KOPT-K1 (cell line): ENCODE measurements around the gene ATRNL1.

Experiments
- H3K27ac ChIP-seq: fragments of 200-600 bp; sonication (generic); 2 replicates; pipeline ENCODE4 v1.5.1; 2016; ENCODE audit warnings: antibody characterized with exemption, mild to moderate bottlenecking, low read depth, low read length; ENCODE audit not compliant: poor library complexity, severe bottlenecking
- H3K36me3 ChIP-seq: fragments of 200-600 bp; sonication (generic); 2 replicates; pipeline ENCODE4 v1.5.1; 2017; ENCODE audit warnings: antibody characterized with exemption, mild to moderate bottlenecking, low read length, moderate library complexity; ENCODE audit not compliant: insufficient read depth
- H3K9me3 ChIP-seq: fragments of 200-600 bp; sonication (generic); 2 replicates; pipeline ENCODE4 v1.5.1; 2017; ENCODE audit warnings: antibody characterized with exemption, low read length, mild to moderate bottlenecking; ENCODE audit not compliant: insufficient read depth, poor library complexity, severe bottlenecking

ATRNL1 gene

DNA sequence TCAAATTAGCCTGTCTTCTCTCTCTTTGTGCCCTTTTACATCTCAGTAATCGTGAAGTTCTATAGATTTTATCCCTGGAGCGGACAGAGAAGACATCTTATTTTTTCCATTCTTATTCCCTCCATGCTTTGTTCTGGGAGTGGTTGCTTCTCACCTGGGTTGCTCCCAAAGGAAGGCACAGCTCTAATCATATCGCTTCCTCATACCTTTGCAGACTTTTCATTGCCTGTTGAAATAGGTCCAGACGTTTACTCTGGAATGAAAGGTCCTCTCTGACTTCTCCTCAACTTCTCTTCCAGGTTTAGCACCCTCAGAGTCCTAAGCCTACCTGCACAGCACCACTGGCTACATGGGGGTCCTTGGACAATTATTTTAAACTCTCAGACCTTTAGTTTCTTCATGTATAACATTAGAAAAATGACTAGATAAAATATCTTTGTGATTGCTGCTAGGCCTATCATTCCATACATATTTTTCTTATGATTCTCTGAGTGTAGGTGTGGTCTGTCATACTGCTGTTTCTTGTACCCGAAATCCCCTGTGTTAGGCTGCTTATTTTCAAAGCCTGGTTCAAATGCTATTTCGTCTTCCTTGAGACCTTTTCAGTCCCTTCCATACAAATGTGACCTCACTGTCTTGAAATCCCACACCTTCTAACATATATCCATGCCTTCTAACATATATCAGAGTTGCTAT is 761.7 kb downstream of the ATRNL1 start:
- Histone ChIP-seq H3K9me3 (no peaks in the 10 kb centered on the region), H3K27ac (no peak overlapping the region)

DNA sequence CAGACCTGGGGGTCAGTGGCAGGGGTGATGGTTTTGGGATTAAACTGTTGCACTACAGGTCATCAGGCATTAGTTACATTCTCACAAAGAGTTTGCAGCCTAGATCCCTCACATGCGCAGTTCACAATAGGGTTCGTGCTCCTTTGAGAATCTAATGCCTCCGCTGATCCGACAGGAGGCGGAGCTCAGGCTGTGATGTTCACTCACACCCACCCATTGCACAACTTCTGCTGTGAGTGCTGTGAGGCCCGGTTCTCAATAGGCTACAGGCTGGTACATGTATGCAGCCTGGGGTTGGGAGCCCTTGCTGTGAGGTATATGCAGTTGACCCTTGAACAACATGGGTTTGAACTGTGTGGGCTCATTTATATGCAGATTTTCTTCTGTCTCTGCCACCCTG is 763.4 kb downstream of the ATRNL1 start:
- H3K36me3 ChIP-seq = no peaks in the 10 kb centered on the region

More for the DNA sequence above, 761.7 kb downstream of the ATRNL1 start:
- H3K36me3 ChIP-seq = no peaks in the 10 kb centered on the region

DNA sequence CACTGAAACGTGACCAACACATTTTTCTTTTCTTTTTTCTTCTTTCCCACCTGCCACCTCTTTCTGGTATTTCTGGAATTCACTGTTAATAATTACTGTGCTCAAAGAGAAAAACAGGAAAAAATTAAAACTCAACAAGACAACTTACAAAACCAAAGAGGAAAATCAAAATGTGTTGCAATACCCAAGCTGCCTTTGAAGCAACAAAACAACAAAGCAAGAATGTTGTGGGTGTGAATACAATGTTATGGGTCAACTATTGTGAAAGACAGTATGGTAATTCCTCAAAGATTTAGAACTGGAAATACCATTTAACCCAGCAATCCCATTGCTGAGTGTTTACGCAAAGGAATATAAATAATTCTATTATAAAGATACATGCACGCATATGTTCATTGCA is 764.7 kb downstream of the ATRNL1 start:
- Histone ChIP-seq H3K36me3 (no peaks in the 10 kb centered on the region), H3K27ac (no peak overlapping the region), H3K9me3 (no peaks in the 10 kb centered on the region)

More for the DNA sequence above, 763.4 kb downstream of the ATRNL1 start:
- H3K9me3 ChIP-seq = no peaks in the 10 kb centered on the region
- H3K27ac ChIP-seq = no peak overlapping the region

DNA sequence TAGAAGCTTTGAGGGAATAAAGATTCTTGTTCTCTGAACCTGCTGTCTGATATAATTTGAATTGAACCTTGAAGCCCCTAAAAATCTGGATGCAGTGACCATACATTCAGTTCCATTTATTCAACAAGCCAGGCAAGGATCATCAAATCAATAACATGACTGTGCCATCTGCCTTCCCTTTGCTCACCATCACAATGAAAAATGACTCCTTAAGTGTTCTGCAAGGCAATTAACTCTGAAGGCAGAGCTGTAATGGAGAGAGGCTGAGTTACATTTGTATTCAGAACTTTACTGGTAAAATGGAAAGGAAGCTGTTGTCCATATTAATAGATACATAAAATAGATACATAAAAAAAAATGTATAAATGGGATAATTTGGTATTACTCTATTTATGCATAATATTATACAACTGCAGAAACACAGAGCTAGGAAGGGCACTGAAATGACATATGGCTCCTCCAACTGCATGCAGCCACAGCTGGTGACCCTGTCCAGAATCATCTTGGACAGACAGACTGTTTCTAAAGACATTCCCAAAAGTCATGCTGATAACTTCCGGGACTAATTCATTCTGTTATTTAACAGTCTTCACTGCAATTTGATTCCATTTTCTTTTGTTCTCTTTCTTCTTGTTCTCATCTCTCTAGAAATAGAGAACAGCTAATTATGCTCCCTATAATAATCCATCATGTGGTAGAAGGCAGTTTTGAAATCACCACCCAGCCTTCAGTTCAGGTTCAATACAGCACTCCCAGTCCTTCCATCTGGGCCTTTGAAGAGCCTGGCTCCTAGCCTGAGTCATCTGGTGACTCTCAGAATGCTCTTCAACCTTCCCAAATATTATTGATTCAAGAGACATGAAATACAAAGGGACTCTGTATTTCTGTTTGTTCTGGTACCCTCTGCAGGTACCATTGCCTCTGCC is 767.3 kb downstream of the ATRNL1 start:
- Histone ChIP-seq H3K36me3 (no peaks in the 10 kb centered on the region), H3K27ac (no peak overlapping the region), H3K9me3 (no peaks in the 10 kb centered on the region)

- Histone ChIP-seq H3K36me3 (no peaks in the 10 kb centered on the region), H3K27ac (no peak overlapping the region), H3K9me3 (no peaks in the 10 kb centered on the region)
Measured at GRCh38 chr10:115861455-115861854, 768.3 kb downstream of the ATRNL1 start.

DNA sequence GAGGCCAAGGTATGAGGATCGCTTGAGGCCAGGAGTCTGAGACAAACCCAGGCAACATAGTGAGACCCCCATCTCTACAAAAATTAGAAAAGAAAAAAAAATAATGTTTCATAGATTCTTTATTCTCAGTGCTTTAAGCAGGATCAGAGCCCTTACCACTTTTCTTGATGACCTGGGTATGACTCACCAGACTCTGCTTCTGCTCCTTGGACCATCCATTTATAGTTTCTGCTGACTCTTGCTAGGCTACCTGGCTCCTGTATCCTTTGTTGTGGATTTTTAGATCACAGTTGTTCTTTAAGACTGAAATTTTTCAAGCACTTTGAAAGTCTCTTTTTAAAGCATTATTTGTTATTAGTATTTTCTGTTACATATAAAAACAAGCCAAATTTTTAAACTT is 768.7 kb downstream of the ATRNL1 start:
- Histone ChIP-seq H3K27ac (no peak overlapping the region), H3K9me3 (no peaks in the 10 kb centered on the region), H3K36me3 (no peaks in the 10 kb centered on the region)

DNA sequence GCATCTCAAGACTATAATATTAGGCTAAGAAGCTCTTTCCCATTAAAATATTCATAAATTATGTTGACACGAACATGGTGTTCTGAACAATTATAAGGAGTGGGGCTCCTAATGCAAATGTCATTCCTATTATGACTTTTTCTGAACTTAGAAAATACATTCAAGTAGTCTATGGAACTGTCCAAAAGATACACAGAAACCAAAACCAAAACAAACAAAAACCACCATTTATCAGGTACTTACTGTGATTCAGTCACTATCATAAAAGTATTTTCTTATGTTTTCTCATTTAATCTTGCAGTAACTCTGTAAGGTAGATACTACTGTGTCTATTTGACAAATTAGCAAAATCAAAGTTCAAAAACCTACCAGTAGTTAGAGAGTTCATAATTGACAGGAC is 773.0 kb downstream of the ATRNL1 start:
- no peaks in the 10 kb centered on the region for H3K36me3 ChIP-seq
- H3K9me3 ChIP-seq = no peaks in the 10 kb centered on the region
- H3K27ac ChIP-seq = no peak overlapping the region

DNA sequence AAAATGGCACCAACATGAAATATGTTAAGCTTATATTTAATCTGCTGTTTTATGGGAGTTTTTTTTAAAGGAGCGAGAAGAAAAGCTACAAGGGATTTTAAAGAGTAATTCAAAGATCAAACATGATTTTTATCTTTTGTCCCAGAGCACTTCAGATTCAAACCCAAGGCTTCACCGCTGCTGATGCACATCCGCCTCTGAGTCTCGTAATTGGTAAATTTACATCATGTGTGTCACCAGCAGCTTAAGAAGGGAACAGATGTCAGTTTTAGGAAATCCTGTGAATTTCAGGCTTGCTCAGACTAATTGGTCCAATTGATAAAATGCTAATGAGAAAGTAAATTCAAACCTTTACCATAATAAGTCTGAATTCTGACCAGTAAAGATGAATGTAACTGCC is 773.5 kb downstream of the ATRNL1 start:
- H3K9me3 ChIP-seq = no peaks in the 10 kb centered on the region
- H3K36me3 ChIP-seq = no peaks in the 10 kb centered on the region
- no peak overlapping the region for H3K27ac ChIP-seq

GRCh38 chr10:115867305-115867704 is 774.1 kb downstream of the ATRNL1 start:
- Histone ChIP-seq H3K27ac (no peak overlapping the region), H3K9me3 (no peaks in the 10 kb centered on the region), H3K36me3 (no peaks in the 10 kb centered on the region)

- H3K9me3 ChIP-seq = no peaks in the 10 kb centered on the region
- no peaks in the 10 kb centered on the region for H3K36me3 ChIP-seq
- H3K27ac ChIP-seq = no peak overlapping the region
Measured at GRCh38 chr10:115871855-115872254, 778.7 kb downstream of the ATRNL1 start.

DNA sequence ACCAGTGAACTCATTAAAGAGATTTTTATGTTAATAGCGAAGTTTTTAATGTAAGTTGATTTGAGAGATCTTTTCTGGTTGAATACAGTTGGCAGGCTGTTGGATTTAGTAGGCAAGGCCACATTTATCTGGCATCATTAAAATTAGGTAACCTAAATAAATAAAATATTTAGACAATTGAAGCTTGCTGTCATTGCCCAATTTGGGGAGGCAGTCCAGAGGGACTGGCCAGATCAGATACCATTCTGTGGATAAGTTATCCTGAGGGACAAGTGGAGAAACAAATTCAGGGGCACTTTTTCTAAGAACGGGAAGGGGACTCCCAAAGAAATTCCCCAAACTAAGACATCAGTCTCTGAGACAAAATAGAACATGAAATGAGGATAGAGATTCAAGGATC is 782.0 kb downstream of the ATRNL1 start:
- no peaks in the 10 kb centered on the region for H3K9me3 ChIP-seq
- no peak overlapping the region for H3K27ac ChIP-seq
- no peaks in the 10 kb centered on the region for H3K36me3 ChIP-seq

DNA sequence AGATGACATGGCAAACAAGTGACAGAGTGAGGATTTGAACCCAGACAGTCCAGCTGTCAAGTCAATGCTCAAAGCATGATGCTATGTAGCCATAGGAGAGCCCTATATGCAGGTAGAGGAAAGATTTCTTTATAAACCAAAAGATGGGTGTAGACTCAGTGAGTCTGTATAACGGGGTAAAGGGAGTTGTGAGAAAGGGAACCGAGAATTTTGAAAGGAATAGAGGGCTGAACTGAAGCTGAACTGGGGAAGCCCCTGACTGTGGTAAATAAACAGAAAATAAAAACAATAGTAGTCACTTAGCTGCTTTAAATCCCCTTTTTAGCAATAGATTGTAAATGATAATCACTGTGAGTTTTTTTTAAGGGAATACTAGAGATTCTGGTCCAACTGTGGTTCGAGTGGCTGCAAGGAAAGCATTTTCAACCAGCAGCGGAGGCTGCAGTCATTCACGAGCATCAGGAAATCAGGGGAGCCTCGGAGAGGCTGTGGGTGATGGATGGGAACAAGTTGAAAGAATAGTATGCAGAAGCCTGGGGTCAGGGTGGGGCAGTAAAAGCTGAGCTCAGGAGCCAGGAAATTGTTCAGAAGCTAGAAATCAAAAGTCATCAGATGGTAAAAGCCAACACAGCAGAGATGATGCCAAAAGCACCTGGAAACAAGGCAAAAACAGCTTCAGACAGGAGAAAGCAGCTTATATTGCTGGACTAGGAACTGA is 786.4 kb downstream of the ATRNL1 start:
- Histone ChIP-seq H3K27ac (no peak overlapping the region), H3K9me3 (no peaks in the 10 kb centered on the region), H3K36me3 (no peaks in the 10 kb centered on the region)

GRCh38 chr10:115882021-115882420 is 788.9 kb downstream of the ATRNL1 start:
- no peaks in the 10 kb centered on the region for H3K9me3 ChIP-seq
- H3K27ac ChIP-seq = no peak overlapping the region
- H3K36me3 ChIP-seq = no peaks in the 10 kb centered on the region

DNA sequence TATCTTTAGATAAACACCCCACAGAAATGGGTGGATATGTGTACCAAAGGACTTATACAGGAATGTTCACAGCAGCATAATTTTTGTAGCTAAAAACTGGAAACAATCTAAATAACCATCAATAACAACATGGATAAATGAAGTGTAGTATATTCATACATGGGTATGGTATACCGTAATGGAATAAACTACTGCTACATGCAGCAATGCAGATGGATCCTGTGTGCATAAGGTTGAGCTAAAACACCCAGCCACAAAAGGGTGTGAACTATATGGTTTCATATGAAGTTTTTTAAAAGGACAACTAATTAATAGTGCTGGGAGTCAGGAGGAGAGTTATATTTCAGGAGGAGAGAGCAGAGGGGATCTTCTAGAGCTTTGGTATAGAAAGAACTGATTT is 790.2 kb downstream of the ATRNL1 start:
- H3K27ac ChIP-seq = no peak overlapping the region
- H3K36me3 ChIP-seq = no peaks in the 10 kb centered on the region
- no peaks in the 10 kb centered on the region for H3K9me3 ChIP-seq

GRCh38 chr10:115884331-115884730 is 791.2 kb downstream of the ATRNL1 start:
- Histone ChIP-seq H3K9me3 (no peaks in the 10 kb centered on the region), H3K36me3 (no peaks in the 10 kb centered on the region), H3K27ac (no peak overlapping the region)
